Neural cell (in vitro differentiated cells): ENCODE data around the gene KDM4B. TPM values are rescaled to one million over a fixed set of nuclear protein-coding genes. Genes with fewer than 3 reads are reported as not detected.

ENCODE experiments used
- H2AFZ ChIP-seq: fragments of 200-600, 300-800 bp; sonication (generic), shearing (Covaris generic); 2 replicates; pipeline ENCODE4 v1.6.0; 2014; ENCODE audit warnings: low read depth, mild to moderate bottlenecking, antibody characterized with exemption, low read length, moderate library complexity
- H3F3A ChIP-seq: fragments of 200-600 bp; shearing (Covaris generic); 2 replicates; pipeline ENCODE4 v1.6.1; 2016; ENCODE audit warnings: mild to moderate bottlenecking, moderate library complexity, mixed read lengths, antibody characterized with exemption, low read length; ENCODE audit not compliant: insufficient read depth, poor library complexity, severe bottlenecking
- H3K27ac ChIP-seq: fragments of 200-600, 300-800 bp; sonication (generic), shearing (Covaris generic); 2 replicates; pipeline ENCODE4 v1.5.1; 2014; ENCODE audit warnings: mild to moderate bottlenecking, low read length, moderate library complexity
- H3K27me3 ChIP-seq: fragments of 300-800, 200-600 bp; sonication (generic), shearing (Covaris generic); 2 replicates; pipeline ENCODE4 v1.6.0; 2014; ENCODE audit warnings: mild to moderate bottlenecking, low read depth, low read length, moderate library complexity; ENCODE audit not compliant: insufficient read depth
- H3K36me3 ChIP-seq: fragments of 300-800, 200-600 bp; sonication (generic), shearing (Covaris generic); 2 replicates; pipeline ENCODE4 v1.5.1; 2014; ENCODE audit warnings: mild to moderate bottlenecking, antibody characterized with exemption, low read length, moderate library complexity; ENCODE audit not compliant: insufficient read depth
- H3K4me2 ChIP-seq: fragments of 300-800, 200-600 bp; sonication (generic), shearing (Covaris generic); 2 replicates; pipeline ENCODE4 v1.6.0; 2014; ENCODE audit warnings: mild to moderate bottlenecking, low read length
- H3K4me3 ChIP-seq: fragments of 300-800, 200-600 bp; sonication (generic), shearing (Covaris generic); 2 replicates; pipeline ENCODE4 v1.5.1; 2014; ENCODE audit warnings: mild to moderate bottlenecking, low read length, moderate library complexity
- H3K79me2 ChIP-seq: fragments of 200-600 bp; shearing (Covaris generic); replicated peaks from 2 replicates; pipeline ENCODE4 v1.6.0; 2014; ENCODE audit warnings: mild to moderate bottlenecking, low read length, moderate library complexity; ENCODE audit not compliant: insufficient read depth
- H3K9ac ChIP-seq: fragments of 300-800, 200-600 bp; sonication (generic), shearing (Covaris generic); 2 replicates; pipeline ENCODE4 v1.6.1; 2016; ENCODE audit warnings: mild to moderate bottlenecking, low read length, mixed read lengths
- H3K9me2 ChIP-seq: fragments of 200-600 bp; shearing (Covaris generic); 2 replicates; pipeline ENCODE4 v1.6.1; 2016; ENCODE audit warnings: mild to moderate bottlenecking, low read length, mixed read lengths; ENCODE audit not compliant: insufficient read depth
- H3K9me3 ChIP-seq: fragments of 200-600, 300-800 bp; sonication (generic), shearing (Covaris generic); 2 replicates; pipeline ENCODE4 v1.6.1; 2016; ENCODE audit warnings: mild to moderate bottlenecking, mixed run types, low read length, moderate library complexity, mixed read lengths
- H4K20me1 ChIP-seq: fragments of 200-600 bp; shearing (Covaris generic); 2 replicates; pipeline ENCODE4 v1.6.1; 2016; ENCODE audit warnings: mild to moderate bottlenecking, mixed run types; ENCODE audit not compliant: insufficient read depth
- EP300 ChIP-seq: fragments of 450-650 bp; conservative IDR thresholded peaks from 2 replicates; pipeline ENCODE4 v1.6.1; 2014; ENCODE audit warnings: antibody characterized with exemption, mild to moderate bottlenecking, moderate library complexity; ENCODE audit not compliant: poor library complexity, severe bottlenecking
- EZH2 ChIP-seq: fragments of 200-600, 300-800 bp; shearing (Covaris generic), sonication (generic); IDR thresholded peaks from 2 replicates; pipeline ENCODE4 v1.6.1; 2014; ENCODE audit warnings: antibody characterized with exemption, low read length, borderline replicate concordance, mild to moderate bottlenecking; ENCODE audit not compliant: insufficient read depth, poor library complexity, severe bottlenecking
- MXI1 ChIP-seq: fragments of 450-650 bp; conservative IDR thresholded peaks from 2 replicates; pipeline ENCODE4 v1.6.1; 2014; ENCODE audit warnings: antibody characterized with exemption, mild to moderate bottlenecking; ENCODE audit not compliant: poor library complexity, severe bottlenecking
- POLR2AphosphoS5 ChIP-seq: IDR thresholded peaks from 2 replicates; pipeline ENCODE4 v1.6.1; 2012
- RAD21 ChIP-seq: fragments of 450-650 bp; conservative IDR thresholded peaks from 2 replicates; pipeline ENCODE4 v1.6.1; 2014; ENCODE audit warnings: antibody characterized with exemption, mild to moderate bottlenecking, moderate library complexity
- SMC3 ChIP-seq: fragments of 450-650 bp; conservative IDR thresholded peaks from 2 replicates; pipeline ENCODE4 v1.6.1; 2014; ENCODE audit warnings: antibody characterized with exemption, mild to moderate bottlenecking, moderate library complexity; ENCODE audit not compliant: poor library complexity
- TAF1 ChIP-seq: IDR thresholded peaks from 2 replicates; pipeline ENCODE4 v1.6.1; 2012; ENCODE audit warnings: low read depth
- polyA plus RNA-seq: library from polyadenylated mRNA; depleted of rRNA; stranded (reverse); fragments of >200 nt; gene quantifications from 2 replicates; pipeline ENCODE4 v1.2.3, GENCODE V29; 2014
- TF ChIP-seq, protein P1 (sequence below): IDR thresholded peaks from 2 replicates; pipeline ENCODE4 v1.6.1; 2012; ENCODE audit warnings: borderline replicate concordance
- TF ChIP-seq, protein P2 (sequence below): fragments of 450-650 bp; IDR thresholded peaks from 2 replicates; pipeline ENCODE4 v1.5.1; 2014; ENCODE audit warnings: antibody characterized with exemption, mild to moderate bottlenecking, moderate library complexity; ENCODE audit not compliant: poor library complexity, severe bottlenecking

The KDM4B gene
- polyA plus RNA-seq, 1 donor from 2014 or later = 19.1 TPM

DNA sequence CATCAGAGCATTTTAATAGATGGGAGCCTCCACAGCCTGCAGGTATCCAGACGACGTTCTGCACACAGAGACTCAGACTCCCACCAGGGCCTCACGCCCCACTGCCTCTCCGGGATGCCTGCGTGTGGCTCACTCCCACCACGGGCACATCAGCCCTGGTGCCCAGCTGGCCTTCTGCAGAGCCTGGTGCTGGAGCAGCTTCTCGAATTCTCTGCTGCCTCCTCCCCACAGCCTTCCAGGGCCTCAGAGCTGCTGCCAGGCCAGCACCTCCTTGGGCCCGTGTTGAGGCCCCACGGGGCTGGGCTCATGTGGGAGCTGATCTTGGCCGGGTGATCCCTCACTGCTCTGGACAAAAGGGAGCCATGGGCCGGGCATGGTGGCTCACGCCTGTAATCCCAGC lies 90.9 kb downstream of the KDM4B start:
- H3F3A ChIP-seq = no peaks in the 10 kb centered on the region
- no peak overlapping the region for H3K4me3 ChIP-seq
- H3K9ac ChIP-seq = peak overlapping the region; percentile 18
- TF ChIP-seq EZH2 (no peak), POLR2AphosphoS5 (no peak), EP300 (no peak), SMC3 (no peak), TAF1 (no peak), MXI1 (no peak), RAD21 (no peak)
- TF ChIP-seq, protein P1, sequence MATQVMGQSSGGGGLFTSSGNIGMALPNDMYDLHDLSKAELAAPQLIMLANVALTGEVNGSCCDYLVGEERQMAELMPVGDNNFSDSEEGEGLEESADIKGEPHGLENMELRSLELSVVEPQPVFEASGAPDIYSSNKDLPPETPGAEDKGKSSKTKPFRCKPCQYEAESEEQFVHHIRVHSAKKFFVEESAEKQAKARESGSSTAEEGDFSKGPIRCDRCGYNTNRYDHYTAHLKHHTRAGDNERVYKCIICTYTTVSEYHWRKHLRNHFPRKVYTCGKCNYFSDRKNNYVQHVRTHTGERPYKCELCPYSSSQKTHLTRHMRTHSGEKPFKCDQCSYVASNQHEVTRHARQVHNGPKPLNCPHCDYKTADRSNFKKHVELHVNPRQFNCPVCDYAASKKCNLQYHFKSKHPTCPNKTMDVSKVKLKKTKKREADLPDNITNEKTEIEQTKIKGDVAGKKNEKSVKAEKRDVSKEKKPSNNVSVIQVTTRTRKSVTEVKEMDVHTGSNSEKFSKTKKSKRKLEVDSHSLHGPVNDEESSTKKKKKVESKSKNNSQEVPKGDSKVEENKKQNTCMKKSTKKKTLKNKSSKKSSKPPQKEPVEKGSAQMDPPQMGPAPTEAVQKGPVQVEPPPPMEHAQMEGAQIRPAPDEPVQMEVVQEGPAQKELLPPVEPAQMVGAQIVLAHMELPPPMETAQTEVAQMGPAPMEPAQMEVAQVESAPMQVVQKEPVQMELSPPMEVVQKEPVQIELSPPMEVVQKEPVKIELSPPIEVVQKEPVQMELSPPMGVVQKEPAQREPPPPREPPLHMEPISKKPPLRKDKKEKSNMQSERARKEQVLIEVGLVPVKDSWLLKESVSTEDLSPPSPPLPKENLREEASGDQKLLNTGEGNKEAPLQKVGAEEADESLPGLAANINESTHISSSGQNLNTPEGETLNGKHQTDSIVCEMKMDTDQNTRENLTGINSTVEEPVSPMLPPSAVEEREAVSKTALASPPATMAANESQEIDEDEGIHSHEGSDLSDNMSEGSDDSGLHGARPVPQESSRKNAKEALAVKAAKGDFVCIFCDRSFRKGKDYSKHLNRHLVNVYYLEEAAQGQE = no peak
- TF ChIP-seq, protein P2, sequence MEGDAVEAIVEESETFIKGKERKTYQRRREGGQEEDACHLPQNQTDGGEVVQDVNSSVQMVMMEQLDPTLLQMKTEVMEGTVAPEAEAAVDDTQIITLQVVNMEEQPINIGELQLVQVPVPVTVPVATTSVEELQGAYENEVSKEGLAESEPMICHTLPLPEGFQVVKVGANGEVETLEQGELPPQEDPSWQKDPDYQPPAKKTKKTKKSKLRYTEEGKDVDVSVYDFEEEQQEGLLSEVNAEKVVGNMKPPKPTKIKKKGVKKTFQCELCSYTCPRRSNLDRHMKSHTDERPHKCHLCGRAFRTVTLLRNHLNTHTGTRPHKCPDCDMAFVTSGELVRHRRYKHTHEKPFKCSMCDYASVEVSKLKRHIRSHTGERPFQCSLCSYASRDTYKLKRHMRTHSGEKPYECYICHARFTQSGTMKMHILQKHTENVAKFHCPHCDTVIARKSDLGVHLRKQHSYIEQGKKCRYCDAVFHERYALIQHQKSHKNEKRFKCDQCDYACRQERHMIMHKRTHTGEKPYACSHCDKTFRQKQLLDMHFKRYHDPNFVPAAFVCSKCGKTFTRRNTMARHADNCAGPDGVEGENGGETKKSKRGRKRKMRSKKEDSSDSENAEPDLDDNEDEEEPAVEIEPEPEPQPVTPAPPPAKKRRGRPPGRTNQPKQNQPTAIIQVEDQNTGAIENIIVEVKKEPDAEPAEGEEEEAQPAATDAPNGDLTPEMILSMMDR = no peak
- no peaks in the 10 kb centered on the region for H3K27me3 ChIP-seq
- H3K27ac ChIP-seq = peak overlapping the region; percentile 59
- no peak overlapping the region for H3K4me2 ChIP-seq
- no peaks in the 10 kb centered on the region for H3K36me3 ChIP-seq
- H3K9me2 ChIP-seq = no peaks in the 10 kb centered on the region
- no peaks in the 10 kb centered on the region for H3K79me2 ChIP-seq
- no peaks in the 10 kb centered on the region for H3K9me3 ChIP-seq
- H4K20me1 ChIP-seq = no peaks in the 10 kb centered on the region
- H2AFZ ChIP-seq = no peak overlapping the region

DNA sequence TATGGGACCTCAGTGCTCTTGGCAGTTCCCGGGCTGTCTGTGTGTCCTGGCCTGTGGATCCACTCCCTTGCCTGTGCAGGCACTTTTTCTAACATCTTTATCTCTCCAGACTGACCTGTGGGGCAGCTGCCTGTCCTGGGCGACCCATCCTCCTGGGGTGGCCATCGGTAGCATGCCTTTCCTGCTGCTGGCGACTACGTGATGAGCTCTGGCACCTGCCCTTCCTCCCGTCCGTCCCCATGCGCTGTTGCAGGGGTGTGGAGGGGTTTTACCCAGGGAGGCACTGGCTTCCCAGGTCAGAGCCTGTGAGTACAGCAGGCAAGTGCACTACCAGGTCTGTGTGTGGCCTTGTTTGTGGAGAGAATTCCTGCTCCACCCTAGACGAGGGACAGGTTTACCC lies 93.3 kb downstream of the KDM4B start:
- Histone ChIP-seq H3K9me2 (no peaks in the 10 kb centered on the region), H3K27ac (no peak overlapping the region), H3K4me3 (no peak overlapping the region), H3K36me3 (no peaks in the 10 kb centered on the region), H3K27me3 (no peaks in the 10 kb centered on the region), H3K79me2 (no peaks in the 10 kb centered on the region), H3K9ac (no peak overlapping the region), H3K4me2 (no peak overlapping the region), H3F3A (no peaks in the 10 kb centered on the region), H2AFZ (no peak overlapping the region), H3K9me3 (no peaks in the 10 kb centered on the region), H4K20me1 (no peaks in the 10 kb centered on the region)
- TF ChIP-seq POLR2AphosphoS5 (no peak), EZH2 (no peak), RAD21 (no peak), MXI1 (no peak), TAF1 (no peak)
- TF ChIP-seq, protein P1 = no peak
- TF ChIP-seq, protein P2 = no peak
